ENCODE data around the gene LILRA5.
"Not testable (repeated sequence)": the region's sequence is repeated elsewhere in the genome, so short reads cannot be mapped to it uniquely, and the experiment has no call there.

Gene LILRA5

GRCh38 chr19:54299515-54299914 is 13.5 kb downstream of the LILRA5 start:
- FAIRE-seq: no peak

- no peak for FAIRE-seq
Measured at GRCh38 chr19:54299126-54299498, 13.9 kb downstream of the LILRA5 start.

- no peak for FAIRE-seq
Measured at GRCh38 chr19:54298357-54299125, 14.4 kb downstream of the LILRA5 start.

GRCh38 chr19:54297759-54298305 is 15.1 kb downstream of the LILRA5 start:
- FAIRE-seq: no peak

GRCh38 chr19:54294539-54294938 is 18.4 kb downstream of the LILRA5 start:
- FAIRE-seq: no peak

DNA sequence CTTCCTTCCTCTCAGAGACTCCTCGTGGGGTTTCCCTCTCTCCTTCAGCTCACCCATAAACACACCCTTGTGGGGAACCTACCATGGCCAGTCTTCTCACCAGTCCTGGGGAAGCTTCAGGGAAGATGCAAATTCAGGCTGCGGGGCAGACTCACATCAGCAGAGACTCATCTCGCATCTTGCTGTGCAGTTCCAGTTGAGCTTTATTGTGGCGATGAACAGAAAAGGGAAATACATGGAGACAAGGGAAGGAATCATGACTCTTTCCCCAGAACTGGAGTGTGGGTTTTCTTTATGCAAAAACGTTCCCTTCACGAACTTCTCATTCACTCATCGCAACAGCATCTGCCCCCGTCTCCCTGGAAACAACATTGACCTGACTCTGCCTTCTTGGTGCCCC is 23.8 kb downstream of the LILRA5 start:
- FAIRE-seq: not testable (repeated sequence)

- no peak for FAIRE-seq
Measured at GRCh38 chr19:54287456-54287855, 25.5 kb downstream of the LILRA5 start.

DNA sequence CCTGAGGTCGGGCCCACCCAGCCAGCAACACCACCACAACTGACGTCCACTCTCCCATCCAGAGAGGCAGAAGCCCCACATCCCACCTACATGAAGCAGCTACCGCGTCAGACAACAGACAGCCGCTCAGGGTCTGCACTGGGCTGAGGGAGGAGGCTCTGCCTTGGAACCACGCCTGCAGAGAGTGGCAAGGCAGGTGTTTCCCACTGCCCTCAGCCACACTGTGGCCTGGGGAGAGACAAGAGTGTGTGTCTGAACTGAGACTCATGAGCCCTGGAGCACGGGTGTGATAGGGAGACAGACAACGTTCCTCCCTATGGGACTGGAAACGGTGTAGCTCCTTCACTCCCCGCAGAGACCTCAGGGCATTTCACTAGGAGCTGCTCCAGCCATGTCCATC is 26.7 kb downstream of the LILRA5 start:
- FAIRE-seq: not testable (repeated sequence)

DNA sequence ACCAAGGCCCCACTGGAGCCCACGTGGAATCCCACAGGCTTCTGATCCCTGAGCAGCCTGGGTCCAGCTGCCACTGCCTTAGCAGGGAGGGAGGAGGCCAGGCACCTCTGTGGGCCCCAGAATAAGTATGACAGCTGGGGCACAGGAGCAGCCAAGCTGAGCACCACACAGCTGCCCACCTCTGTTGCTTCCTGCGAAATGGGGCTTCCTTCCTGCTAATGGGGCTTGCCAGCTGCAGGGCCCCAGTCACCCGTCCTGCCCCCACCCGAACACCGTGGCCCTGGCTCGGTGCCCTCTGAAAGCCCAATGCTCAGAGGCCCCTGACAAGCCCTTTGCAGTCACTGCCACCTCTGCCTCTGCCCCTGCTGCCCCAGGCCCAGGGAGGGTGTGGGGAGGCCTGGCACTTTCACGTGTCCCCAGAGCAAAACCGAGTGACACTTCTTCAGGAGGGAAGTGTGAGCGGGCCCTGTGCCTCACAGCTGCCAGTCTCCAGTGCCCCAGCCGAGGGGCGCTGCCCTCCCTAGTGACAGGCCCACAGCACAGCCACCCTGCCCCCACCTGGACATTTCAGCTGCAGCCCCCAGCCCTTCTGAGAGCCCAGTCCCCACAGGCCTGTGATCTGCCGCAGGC is 27.4 kb downstream of the LILRA5 start:
- not testable (repeated sequence) for FAIRE-seq

- FAIRE-seq: no peak
Measured at GRCh38 chr19:54282686-54283470, 30.1 kb downstream of the LILRA5 start.

DNA sequence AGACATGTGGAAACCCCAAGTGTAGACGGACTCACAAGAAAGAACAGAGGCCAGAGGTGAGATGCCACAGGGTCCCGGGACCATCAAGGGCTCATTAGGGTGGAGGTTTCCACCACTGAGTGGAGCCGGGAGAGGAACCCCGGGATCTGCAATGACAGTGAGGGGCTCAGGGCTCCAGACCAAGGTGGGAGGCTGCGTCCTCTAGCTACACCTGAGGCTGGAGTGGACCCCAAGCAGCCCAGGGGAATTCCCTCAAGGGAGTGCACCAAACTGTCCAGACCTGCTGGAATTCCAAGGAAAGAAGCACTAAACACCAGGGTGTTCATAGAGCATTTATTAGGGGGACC is 31.3 kb downstream of the LILRA5 start:
- not testable (repeated sequence) for FAIRE-seq

GRCh38 chr19:54281007-54281728 is 31.8 kb downstream of the LILRA5 start, which contains the start of gene LILRB2:
TSS of gene LILRB2 (minus strand) at chr19:54281110. CDS start at chr19:54280496, 614 bp downstream.
- no peak for FAIRE-seq

GRCh38 chr19:54280441-54280840 is 32.5 kb downstream of the LILRA5 start:
- FAIRE-seq: not testable (repeated sequence)

DNA sequence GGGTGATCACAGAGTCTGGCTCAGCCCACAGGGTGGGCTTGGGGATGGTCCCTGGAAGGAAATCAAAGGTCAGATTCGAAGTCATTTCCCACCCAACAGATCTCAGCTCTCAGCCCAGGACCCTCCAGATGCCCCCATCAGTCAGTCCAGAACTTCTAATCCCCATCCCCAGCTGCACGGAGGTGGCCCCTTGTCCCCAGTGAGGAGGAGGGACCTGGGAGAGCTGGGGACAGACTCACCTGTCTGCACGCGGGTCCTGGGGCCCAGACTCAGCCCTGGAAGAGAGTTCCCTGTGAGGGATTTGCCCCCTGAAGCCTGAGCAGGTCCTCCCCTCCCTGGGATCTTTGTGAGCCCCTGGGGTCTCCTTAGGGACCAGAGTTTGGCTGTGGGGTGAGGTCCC is 32.9 kb downstream of the LILRA5 start:
- FAIRE-seq: not testable (repeated sequence)

DNA sequence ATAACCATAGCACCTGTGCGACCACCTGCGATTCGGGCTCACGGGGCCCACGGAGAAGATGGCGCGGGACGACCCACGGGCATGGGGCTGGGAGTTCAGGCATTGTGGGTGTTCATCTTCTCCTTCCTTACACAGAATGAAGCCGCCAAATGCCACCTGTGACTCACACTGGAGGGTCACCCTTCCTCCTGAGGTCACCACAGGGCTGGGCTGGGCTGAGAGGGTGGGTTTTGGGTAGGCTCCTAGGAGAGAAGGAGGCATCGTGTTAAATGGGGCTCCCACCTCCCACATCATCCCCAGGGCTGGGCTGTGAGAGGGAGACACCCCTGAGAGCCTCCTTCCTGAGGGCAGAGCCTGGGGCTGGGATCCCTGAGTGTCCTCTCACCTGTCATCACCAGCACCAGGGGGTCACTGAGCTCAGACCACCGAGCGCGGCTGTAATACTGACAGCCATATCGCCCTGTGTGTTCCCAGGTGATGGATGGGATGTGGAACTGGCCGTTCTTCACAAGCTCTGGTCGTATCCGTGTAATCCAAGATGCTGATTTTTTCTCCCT is 33.5 kb downstream of the LILRA5 start:
- no peak for FAIRE-seq

- FAIRE-seq: not testable (repeated sequence)
Measured at GRCh38 chr19:54278571-54279195, 34.3 kb downstream of the LILRA5 start.

DNA sequence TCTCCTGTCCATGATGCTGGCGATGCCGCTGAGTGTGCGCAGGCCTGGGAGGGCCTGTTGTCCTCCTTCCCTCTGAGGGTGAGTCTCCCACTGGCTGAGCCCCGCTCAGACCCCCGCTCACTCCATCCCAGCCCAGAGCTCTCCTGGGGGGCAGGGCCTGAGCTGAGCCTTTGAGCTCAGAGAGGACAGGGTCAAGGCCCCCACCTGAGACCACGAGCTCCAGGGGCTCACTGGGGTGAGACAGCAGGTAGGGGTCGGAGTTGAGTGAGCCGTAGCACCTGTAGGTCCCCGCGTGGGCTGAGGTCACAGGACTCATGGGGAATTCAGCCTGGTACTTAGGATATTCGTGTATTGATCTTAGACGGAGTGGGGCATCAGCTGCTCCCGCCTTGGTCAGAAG is 34.9 kb downstream of the LILRA5 start:
- not testable (repeated sequence) for FAIRE-seq

GRCh38 chr19:54277111-54277615 is 35.8 kb downstream of the LILRA5 start:
- FAIRE-seq: not testable (repeated sequence)

DNA sequence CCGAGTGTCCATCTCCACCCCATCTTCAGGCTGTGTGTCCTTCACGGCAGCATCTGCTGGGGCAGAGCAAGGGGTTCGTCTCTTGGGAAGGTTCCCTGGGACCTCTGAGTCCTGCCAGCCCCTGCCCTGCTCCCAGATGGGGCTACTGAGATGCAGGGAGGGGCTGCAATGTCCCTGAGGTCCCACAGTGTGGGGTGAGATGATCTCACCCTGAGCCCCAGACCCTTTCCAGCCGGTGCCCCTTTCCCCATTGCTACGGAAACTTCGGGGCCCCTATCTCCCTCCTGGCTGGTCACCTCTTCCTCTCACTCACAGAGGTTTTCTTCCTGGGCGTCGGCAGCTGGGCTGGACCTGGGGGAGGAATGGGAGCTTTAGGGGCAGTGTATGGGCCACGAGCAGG is 37.0 kb downstream of the LILRA5 start:
- no peak for FAIRE-seq

- FAIRE-seq: not testable (repeated sequence)
Measured at GRCh38 chr19:54274516-54274915, 38.5 kb downstream of the LILRA5 start.

- no peak for FAIRE-seq
Measured at GRCh38 chr19:54273821-54274220, 39.1 kb downstream of the LILRA5 start.

DNA sequence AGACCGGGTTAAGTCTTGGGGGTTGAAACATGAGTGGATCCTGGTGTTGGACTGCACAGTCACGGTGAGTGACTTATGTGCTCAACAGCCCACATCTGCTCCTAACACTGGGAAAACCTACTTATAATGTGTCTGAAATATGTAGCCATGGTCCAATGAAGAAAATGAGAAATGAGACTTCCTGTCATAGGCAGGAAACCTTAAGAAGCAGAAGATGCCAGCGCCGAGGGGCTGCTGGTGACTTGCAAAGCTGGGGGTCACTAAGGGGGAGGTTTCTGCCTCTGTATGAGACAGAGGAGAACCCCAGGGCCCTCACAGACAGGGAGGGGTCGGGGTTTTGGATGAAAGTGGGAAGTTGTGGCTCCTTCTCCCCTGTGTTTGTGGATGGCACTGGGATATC is 40.8 kb downstream of the LILRA5 start:
- FAIRE-seq: not testable (repeated sequence)

All from G401.6 (cell line).